ENCODE results near the gene UBE2J2.

- TF ChIP-seq MAX (IDR thresholded peaks at IDR 0.05) (no peak), RAD21 (IDR thresholded peaks at IDR 0.05) (no peak), CTCF (IDR thresholded peaks at IDR 0.05; ENCODE audit: low read depth, low read length, missing input control) (no peak), EGR1 (IDR thresholded peaks at IDR 0.05; ENCODE audit: low read depth in 2 of 2) (no peak), SP1 (IDR thresholded peaks at IDR 0.05) (no peak), JUND (IDR thresholded peaks at IDR 0.05) (no peak), RXRA (IDR thresholded peaks at IDR 0.05) (no peak), FOXA2 (IDR thresholded peaks at IDR 0.05) (no peak), TAF1 (conservative IDR thresholded peaks at IDR 0.05) (no peak), REST (IDR thresholded peaks at IDR 0.05) (no peak)
These were observed 19.5 kb downstream of the UBE2J2 start for GRCh38 chr1:1253972-1254666.
